GM23338 (cell line): Measurements from ENCODE around the gene RSBN1L. TPM values are rescaled to one million over a fixed set of nuclear protein-coding genes. Genes with fewer than 3 reads are reported as not detected.

ENCODE experiments used
- ATAC-seq: fragments of 200-7000 bp; cut with Tn5 transposase; 3 replicates; pipeline ENCODE4 v1.9.1; 2020
- DNase-seq: peaks from one replicate; pipeline ENCODE4 v3.0.0-alpha.2; 2015; ENCODE audit warnings: low spot score
- H2AFZ ChIP-seq: fragments of 200-600 bp; sonication (generic); 2 replicates; pipeline ENCODE4 v1.8.0; 2016; ENCODE audit warnings: antibody characterized with exemption, mild to moderate bottlenecking, moderate library complexity
- H3F3A ChIP-seq: fragments of 200-600 bp; sonication (generic); replicated peaks from 2 replicates; pipeline ENCODE4 v1.8.0; 2017; ENCODE audit warnings: antibody characterized with exemption, mixed run types, low read depth
- H3K27ac ChIP-seq: fragments of 200-600 bp; sonication (generic); 2 replicates; pipeline ENCODE4 v1.6.1; 2016; ENCODE audit warnings: low read depth
- H3K27me3 ChIP-seq: fragments of 200-600 bp; sonication (generic); 2 replicates; pipeline ENCODE4 v1.8.0; 2016; ENCODE audit warnings: mild to moderate bottlenecking, mixed run types, moderate library complexity; ENCODE audit not compliant: insufficient read depth
- H3K36me3 ChIP-seq: fragments of 200-600 bp; sonication (generic); 2 replicates; pipeline ENCODE4 v1.8.0; 2016; ENCODE audit warnings: mild to moderate bottlenecking; ENCODE audit not compliant: insufficient read depth
- H3K4me1 ChIP-seq: fragments of 200-600 bp; sonication (generic); 2 replicates; pipeline ENCODE4 v1.8.0; 2016; ENCODE audit warnings: mild to moderate bottlenecking, moderate library complexity; ENCODE audit not compliant: insufficient read depth
- H3K4me2 ChIP-seq: fragments of 200-600 bp; sonication (generic); 2 replicates; pipeline ENCODE4 v1.7.1; 2017; ENCODE audit warnings: mixed run types
- H3K4me3 ChIP-seq: fragments of 200-600 bp; sonication (generic); 2 replicates; pipeline ENCODE4 v1.6.1; 2016; ENCODE audit warnings: mixed run types
- H3K79me2 ChIP-seq: fragments of 200-600 bp; sonication (generic); replicated peaks from 2 replicates; pipeline ENCODE4 v1.8.0; 2017; ENCODE audit warnings: mild to moderate bottlenecking; ENCODE audit not compliant: insufficient read depth
- H3K9me2 ChIP-seq: fragments of 200-600 bp; sonication (generic); 2 replicates; pipeline ENCODE4 v1.8.0; 2017; ENCODE audit not compliant: insufficient read depth
- H4K20me1 ChIP-seq: fragments of 200-600 bp; sonication (generic); replicated peaks from 2 replicates; pipeline ENCODE4 v1.8.0; 2017; ENCODE audit warnings: mild to moderate bottlenecking; ENCODE audit not compliant: insufficient read depth
- H3K27ac Mint-ChIP-seq: 2 replicates; pipeline ENCODE4 v1.8.0; 2020; ENCODE audit warnings: inconsistent platforms, mild to moderate bottlenecking, moderate library complexity, mixed read lengths
- H3K27me3 Mint-ChIP-seq: 3 replicates; pipeline ENCODE4 v1.8.0; 2022; ENCODE audit warnings: low read depth, mild to moderate bottlenecking, moderate library complexity, mixed read lengths, inconsistent platforms; ENCODE audit not compliant: insufficient read depth, poor library complexity
- H3K36me3 Mint-ChIP-seq: 3 replicates; pipeline ENCODE4 v1.8.0; 2021; ENCODE audit warnings: low read depth, mild to moderate bottlenecking, inconsistent platforms, moderate library complexity, mixed read lengths
- H3K4me1 Mint-ChIP-seq: 3 replicates; pipeline ENCODE4 v1.8.0; 2020; ENCODE audit warnings: mild to moderate bottlenecking, inconsistent platforms, mixed read lengths
- H3K4me3 Mint-ChIP-seq: 3 replicates; pipeline ENCODE4 v1.8.0; 2021; ENCODE audit warnings: moderate library complexity, mild to moderate bottlenecking, inconsistent platforms, mixed read lengths
- H3K9me3 Mint-ChIP-seq: 3 replicates; pipeline ENCODE4 v1.8.0; 2020; ENCODE audit warnings: moderate library complexity, mild to moderate bottlenecking, inconsistent platforms, mixed read lengths
- CREB1 ChIP-seq: fragments of 250-450 bp; sonication (Bioruptor Pico); IDR thresholded peaks from 2 replicates; pipeline ENCODE4 v1.5.0; 2020; ENCODE audit warnings: low read depth, mild to moderate bottlenecking, moderate library complexity
- ETS1 ChIP-seq: IDR thresholded peaks from 2 replicates; pipeline ENCODE4 v1.6.1; 2016; ENCODE audit warnings: antibody characterized with exemption
- EZH2 ChIP-seq: fragments of 200-600 bp; sonication (generic); IDR thresholded peaks from one replicate; pipeline ENCODE4 v1.8.0; 2017; ENCODE audit warnings: antibody characterized with exemption, mild to moderate bottlenecking, low read depth; ENCODE audit not compliant: unreplicated experiment
- EZH2phosphoT487 ChIP-seq: fragments of 200-600 bp; sonication (generic); IDR thresholded peaks from one replicate; pipeline ENCODE4 v1.8.1; 2018; ENCODE audit warnings: antibody characterized with exemption; ENCODE audit not compliant: unreplicated experiment
- NANOG ChIP-seq: IDR thresholded peaks from 2 replicates; pipeline ENCODE4 v1.6.1; 2016; ENCODE audit warnings: antibody characterized with exemption, borderline replicate concordance
- POLR2AphosphoS5 ChIP-seq: IDR thresholded peaks from 2 replicates; pipeline ENCODE4 v1.6.1; 2016; ENCODE audit warnings: antibody characterized with exemption, low read depth
- REST ChIP-seq: IDR thresholded peaks from one replicate; pipeline ENCODE4 v1.6.1; 2018; ENCODE audit warnings: antibody characterized with exemption; ENCODE audit not compliant: unreplicated experiment
- STAT1 ChIP-seq: IDR thresholded peaks from one replicate; pipeline ENCODE4 v1.6.1; 2016; ENCODE audit warnings: antibody characterized with exemption; ENCODE audit not compliant: unreplicated experiment
- ZNF114 ChIP-seq: fragments of 250-450 bp; sonication (Bioruptor Pico); IDR thresholded peaks from 2 replicates; pipeline ENCODE4 v1.5.0; 2020; ENCODE audit warnings: mild to moderate bottlenecking, moderate library complexity
- polyA plus RNA-seq: library from polyadenylated mRNA; unstranded; fragments of >200 nt; fragmentation: Nextera tagmentation; extraction: Ambion mirVana; gene quantifications from 2 replicates; pipeline ENCODE4 v1.2.1, GENCODE V29; 2016
- total RNA-seq: library from RNA; depleted of rRNA; stranded (reverse); fragments of >200 nt; shearing (Covaris generic); gene quantifications from 2 replicates; pipeline ENCODE4 v1.2.3, GENCODE V29; 2014
- TF ChIP-seq, protein P1 (sequence below), 2 experiments: fragments of 200-600 bp in 1 of 2; sonication (generic) in 1 of 2; conservative IDR thresholded peaks; 2 replicates each; pipeline versions ENCODE4 v1.5.1 to v1.6.1; 2016 to 2017; ENCODE audit warnings: antibody characterized with exemption in 2 of 2, low read depth in 2 of 2, mild to moderate bottlenecking in 2 of 2, moderate library complexity in 1 of 2

Gene RSBN1L
- total and polyA plus RNA-seq, 2 experiments from 2014 or later, result 9.7 to 19.7 TPM

DNA sequence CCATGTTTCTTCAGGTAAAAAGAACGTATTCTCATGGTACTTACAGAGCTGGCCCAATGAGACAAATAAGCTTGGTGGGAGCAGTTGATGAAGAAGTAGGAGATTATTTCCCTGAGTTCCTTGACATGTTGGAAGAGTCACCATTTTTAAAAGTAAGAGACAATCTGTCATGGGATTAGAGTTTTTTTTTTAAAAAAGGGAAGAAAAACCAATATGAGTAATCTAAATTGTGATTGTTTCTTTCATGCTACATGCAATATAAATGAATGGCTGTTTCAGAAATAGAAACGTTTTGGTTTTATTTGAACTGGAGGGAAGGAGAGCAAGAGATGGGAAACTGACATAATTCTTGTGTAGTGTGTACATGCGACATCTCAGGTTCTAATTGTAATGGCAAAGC lies 69.2 kb downstream of the RSBN1L start:
- TF ChIP-seq, protein P1, sequence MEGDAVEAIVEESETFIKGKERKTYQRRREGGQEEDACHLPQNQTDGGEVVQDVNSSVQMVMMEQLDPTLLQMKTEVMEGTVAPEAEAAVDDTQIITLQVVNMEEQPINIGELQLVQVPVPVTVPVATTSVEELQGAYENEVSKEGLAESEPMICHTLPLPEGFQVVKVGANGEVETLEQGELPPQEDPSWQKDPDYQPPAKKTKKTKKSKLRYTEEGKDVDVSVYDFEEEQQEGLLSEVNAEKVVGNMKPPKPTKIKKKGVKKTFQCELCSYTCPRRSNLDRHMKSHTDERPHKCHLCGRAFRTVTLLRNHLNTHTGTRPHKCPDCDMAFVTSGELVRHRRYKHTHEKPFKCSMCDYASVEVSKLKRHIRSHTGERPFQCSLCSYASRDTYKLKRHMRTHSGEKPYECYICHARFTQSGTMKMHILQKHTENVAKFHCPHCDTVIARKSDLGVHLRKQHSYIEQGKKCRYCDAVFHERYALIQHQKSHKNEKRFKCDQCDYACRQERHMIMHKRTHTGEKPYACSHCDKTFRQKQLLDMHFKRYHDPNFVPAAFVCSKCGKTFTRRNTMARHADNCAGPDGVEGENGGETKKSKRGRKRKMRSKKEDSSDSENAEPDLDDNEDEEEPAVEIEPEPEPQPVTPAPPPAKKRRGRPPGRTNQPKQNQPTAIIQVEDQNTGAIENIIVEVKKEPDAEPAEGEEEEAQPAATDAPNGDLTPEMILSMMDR (conservative IDR thresholded peaks at IDR 0.05; ENCODE audit: low read depth in 2 of 2), result no peak
- no peak for TF ChIP-seq POLR2AphosphoS5
- no peak for TF ChIP-seq EZH2
- no peak for TF ChIP-seq ETS1
- TF ChIP-seq EZH2phosphoT487, result no peak
- no peak for TF ChIP-seq ZNF114
- TF ChIP-seq CREB1 (CRISPR knock-in tag), result no peak
- no peak for TF ChIP-seq STAT1
- no peak for TF ChIP-seq NANOG
- no peak for TF ChIP-seq REST
- Mint-ChIP-seq H3K27me3 (peaks cover 9% of the 10 kb centered on the region), H3K9me3 (no peaks in the 10 kb centered on the region), H3K4me1 (peaks cover 5% of the 10 kb centered on the region), H3K36me3 (peaks cover 5% of the 10 kb centered on the region), H3K4me3 (no peak overlapping the region), H3K27ac (no peak overlapping the region)
- Histone ChIP-seq H3K27me3 (no peaks in the 10 kb centered on the region), H3K27ac (peak overlapping the region; percentile 26), H3K79me2 (peaks cover 40% of the 10 kb centered on the region), H3K4me1 (peaks cover 7% of the 10 kb centered on the region; the same call in 1 of the 2 replicates), H3K4me3 (no peak overlapping the region), H3K9me2 (no peaks in the 10 kb centered on the region), H4K20me1 (no peaks in the 10 kb centered on the region), H3K36me3 (0 out of 2 replicates have a peak, but pooled peaks cover 4% of the 10 kb centered on the region), H3K4me2 (no peak overlapping the region), H3F3A (no peaks in the 10 kb centered on the region), H2AFZ (no peak overlapping the region)
- no peak for ATAC-seq
- no peak for DNase-seq
